NAMALWA (cell line): ENCODE data around the gene LMX1B.
"Not testable (repeated sequence)": the region's sequence is repeated elsewhere in the genome, so short reads cannot be mapped to it uniquely, and the experiment has no call there.

Experiments used
- DNase-seq: peaks from one replicate; pipeline ENCODE4 v3.0.0-alpha.2; 2015; ENCODE audit warnings: low spot score

LMX1B gene

DNA sequence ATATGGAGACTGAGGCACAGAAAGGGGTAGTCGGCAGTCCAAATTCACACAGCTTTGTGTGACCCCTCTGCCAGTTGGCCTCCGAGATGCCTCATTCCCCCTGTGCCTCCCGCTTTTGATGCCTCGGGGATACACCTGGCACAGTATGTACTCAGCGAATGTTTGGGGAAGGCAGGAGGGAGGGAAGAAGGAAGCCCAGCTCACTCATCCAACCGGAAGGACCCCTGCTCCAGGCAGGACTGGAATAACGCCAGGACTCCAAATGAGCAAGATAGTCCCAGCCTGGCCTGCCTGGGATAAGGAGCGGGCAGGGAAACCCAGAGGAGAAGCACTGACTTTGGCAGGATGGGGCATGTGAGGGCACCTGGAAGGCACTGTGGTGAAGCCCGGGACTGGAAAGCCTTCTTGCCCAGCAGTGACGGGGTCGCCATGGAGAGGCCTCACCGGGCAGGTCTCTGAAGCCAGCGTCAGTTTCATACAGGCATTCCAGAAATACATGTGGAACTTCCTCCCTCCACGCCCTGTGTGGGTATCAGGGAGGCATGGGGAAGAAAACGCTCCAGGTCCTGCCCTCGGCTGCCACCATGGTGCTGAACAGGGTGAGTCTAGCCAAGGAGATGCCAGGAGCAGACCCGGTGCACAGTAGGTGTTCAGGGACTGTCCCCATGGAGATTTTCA is 20.3 kb downstream of the LMX1B start:
- no peak for DNase-seq

DNA sequence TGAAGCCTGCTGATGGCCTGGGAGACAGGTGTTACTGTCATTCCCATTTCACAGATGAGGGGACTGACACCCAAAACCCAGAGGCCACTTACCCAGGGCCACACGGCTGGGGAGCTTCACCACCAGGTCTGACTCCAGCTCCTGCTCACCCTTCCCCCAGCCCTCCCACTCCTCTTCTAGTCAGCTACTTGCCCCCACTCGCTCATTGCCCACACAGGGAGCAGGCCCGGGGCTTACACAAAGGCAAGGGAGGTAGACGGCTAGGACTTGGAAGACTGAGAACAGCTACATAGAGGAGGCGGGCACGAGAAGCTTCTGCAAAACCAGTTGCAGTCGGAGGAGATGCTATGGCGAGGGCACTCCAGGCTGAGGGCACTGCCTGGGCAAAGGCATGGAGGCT is 21.3 kb downstream of the LMX1B start:
- DNase-seq, result no peak

DNA sequence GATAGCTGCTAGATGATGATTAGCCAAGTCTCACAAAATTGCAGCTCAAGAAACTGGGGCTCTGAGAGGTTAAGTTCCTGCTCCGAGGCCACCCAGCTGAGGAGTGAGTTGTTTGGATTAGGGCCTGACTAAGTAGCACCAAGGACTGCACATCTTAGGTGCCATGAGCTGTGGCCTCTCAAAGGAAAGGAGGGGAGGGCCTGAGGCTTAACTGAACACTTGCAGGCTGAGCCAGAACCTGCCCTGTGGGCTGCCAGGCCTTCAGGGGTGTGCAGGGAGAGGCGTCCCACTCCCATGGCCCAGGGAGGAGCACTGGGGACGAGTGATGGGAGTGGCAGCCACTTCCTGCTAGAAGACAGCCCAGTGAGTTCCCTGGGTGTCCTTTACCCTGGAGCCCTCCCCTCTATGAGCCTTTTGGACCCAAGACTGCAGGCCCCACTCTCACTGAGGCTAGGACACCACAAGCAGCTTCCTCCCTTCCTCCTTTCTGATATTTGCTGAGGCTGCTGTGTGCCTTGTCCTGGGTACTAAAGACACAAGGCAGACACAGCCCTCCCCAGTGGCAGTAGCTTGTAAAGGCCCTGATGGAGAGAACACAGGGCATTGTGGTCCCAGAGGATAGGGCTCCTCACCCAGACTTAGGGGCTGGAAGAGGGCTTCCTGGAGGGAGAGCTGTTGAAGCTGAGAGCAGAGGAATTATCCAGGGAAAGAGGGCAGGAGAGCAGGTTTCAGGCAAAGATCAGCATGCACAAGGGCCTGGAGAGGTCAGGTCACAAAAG is 22.1 kb downstream of the LMX1B start:
- DNase-seq, result peak; percentile 21

DNA sequence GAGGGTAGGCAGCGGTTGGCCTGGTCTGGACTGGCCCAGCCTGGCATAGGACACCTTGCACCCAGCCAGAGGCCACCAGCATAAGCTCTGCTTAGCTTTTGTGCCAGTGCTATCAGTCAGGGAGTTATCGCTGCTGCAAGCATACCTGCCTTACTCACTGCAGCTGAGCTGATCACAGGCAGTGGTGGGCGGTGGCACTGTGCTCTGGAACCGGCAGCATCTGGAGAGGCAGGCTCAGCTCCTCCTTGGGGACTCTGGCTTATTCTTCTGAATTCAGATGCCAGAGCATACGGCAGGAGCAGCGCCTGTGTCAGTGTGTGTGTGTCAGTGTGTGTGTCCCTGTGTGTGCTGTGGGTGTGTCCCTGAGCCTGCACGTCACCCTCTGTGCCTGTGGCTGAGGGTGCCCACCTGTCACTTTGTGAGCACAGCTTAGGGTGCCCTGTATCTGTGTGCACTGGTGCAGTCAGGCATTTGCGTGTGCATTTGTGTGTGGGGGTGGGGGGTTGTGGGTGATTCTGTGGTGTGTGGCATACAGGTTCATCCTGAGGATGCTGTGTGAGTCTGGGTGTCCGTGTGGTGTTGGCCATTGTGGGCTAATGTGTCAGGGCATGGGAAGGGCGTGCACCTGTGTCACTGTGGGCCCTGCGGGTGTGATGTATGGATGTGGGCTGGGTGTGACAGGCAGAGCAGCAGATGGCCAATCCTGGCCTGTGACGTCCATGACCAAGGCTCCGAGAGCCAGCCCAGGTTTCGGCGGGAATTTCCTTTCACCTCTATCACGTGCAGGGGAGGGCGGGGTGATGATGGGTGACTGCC is 23.5 kb downstream of the LMX1B start:
- DNase-seq, result no peak

DNA sequence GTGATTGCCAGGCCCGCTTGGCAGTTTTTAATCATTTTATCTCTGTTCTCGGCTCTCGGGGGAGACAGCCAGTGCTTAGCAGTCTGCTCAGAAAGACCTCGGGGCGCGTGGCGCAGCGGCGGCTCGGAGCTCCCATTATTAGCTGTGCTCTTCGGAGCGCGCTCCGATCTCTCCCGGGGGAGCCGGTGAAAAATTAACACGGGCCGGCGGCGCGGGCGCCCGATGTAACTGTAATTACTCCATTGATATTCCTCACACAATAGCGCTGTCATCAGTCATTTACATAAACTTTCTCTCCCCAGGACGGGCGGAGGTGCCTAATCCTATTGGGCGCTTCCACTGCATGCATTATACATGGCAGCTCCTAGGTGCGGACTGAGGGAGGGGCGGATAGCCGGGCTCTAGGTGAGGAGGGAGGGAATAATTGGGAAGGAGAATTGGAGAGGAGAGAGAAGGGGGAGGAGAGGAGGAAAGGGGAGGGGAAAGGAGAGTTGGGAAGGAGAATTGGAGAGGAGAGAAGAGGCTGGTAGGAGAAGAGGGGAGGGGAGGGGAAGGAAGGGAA is 24.9 kb downstream of the LMX1B start:
- DNase-seq, result no peak

DNA sequence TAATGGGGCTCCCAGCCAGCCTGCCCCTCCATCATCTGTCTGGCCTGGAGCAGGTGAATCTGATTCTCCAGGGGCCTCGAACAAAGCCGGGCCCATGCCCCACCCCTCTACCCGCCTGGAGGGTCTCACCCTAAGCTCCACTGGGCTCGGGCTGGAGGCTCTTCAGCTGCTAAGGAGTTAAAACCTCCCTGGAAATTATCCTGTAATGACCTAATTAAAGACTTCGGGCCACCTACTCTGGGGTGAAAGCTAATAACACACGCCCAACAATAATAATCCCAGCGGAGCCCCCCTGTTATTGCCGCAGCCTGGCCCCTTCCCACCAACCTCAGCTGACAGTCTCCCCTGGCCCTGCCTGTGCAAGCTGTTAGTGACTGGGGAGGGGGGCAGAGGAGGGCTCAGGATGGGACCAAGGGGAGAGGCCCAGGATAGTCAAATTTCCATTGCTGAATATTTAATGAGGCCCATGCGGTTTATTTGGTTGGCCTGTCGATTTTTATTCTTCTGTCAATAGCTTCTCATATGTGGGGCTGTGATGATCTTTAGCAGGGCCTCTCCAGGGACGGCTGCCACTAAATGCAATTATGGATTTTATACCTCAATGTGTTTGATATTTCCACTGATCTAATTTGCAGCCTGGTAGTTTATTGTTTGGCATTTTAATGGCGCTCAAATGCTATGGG is 25.7 kb downstream of the LMX1B start:
- no peak for DNase-seq

DNA sequence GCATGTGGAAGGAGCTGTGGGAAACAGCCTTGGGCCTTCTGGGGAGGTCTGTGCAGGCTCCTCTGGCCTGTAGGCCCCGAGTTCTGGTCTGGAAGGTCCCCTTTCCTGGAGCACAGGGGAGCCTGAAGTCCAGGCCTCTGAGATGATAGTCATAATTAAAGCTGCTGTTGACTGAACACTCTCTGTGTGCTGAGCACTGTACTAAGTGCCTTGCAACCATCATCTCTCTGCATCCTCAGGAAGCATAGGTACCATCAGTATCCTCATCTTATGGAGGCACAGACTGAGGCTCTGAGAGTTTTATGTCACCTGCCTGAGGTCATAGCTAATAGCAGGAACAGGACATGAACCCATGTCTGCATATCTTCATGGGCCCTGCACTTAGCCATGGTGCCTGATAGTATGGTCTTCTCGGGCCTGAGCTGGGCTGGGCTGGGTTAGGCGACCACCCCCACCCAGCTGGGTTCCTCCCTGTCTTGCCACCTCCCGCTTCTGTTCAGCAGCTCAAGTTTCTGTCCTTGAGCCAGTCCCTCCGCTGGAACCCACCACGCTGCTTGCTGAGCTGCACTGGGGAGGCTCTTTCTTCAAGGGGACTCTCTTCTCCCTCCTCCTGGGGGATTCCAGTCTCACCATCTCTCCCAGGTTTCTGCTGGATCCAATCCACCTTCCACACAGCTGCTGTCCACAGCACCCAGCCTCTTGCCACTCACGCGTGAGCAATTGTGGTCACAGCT is 27.6 kb downstream of the LMX1B start:
- no peak for DNase-seq

DNA sequence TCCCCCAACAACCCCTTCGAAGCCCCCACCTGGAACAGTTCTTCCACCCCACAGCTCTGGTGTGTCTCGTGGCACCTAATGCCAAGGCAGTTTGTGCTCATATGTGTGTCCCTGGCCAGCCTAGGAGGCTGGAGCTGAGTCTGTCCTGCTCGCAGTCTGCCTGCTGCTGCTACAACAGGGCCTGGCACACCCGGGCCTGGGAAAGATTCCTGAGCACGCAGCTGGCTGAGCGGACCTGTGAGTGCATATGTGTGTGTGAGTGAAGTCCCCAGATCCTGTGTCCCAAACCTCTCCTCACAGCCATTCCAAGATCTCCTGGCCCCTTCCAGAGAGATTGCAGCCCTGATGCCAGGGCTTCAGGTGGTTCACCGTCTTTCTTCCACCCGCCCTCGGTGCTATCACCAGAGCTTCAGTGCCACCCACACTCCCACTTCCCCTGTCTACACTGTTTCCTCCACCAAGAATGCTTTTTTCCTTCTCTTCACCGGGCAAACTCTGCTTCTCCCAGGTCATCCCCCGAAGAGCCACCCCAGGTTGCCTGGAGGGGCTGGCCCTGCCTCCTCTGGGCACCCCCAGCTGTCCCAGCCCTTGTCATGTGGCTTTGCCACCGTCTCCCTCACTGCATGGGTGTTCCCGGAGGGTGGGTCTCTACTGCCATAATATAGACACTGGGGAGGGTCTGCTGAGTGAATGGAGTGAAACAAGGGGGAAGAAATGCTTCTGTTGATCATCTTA is 28.4 kb downstream of the LMX1B start:
- no peak for DNase-seq

DNA sequence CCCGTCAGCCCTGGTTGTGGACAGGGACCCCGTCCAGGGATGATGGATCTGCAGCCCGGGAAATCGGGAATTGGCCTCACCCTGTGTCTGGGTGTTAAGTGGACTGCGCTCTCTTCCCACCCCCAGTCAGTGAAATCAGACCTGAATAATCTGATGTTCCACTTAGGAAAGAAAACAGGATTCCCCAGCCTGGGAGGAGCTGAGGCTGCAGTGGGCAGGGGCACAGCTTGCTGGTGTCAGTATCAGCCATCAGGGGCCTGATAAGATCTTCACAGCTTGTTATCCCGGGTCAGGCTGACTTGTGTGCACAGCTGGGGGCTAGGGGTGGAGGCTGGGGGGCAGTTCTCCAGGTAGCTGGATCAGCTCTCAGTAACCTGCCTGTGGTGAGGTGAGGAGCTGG is 29.1 kb downstream of the LMX1B start:
- no peak for DNase-seq

DNA sequence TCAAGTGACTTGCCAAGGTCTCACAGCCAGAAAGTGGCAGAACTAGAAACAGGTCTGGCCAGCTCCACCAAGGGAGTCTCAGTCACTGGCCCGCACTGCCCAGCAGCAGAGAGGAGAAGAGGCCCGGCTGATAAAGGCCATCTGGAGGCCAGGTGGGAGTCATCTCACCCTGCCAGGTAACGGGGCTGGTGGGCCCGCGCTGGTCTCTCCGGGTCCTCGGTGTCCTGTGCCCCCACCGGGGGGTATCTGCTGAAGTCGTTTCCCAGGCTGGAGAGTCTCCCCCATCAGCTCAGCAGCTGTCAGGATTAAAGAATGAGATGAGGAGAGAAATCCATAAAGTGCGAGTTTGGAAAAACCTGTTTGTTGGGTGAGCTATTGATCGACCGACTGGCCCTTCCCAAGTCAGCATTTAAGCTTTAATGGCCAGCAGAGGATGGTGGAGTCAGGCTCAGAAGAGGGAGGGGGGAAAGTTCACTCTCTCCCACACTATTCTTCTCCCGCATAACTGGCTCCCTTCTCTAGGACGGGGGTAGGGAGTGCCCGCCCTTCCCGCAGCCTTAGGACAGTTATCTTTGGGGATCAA is 30.3 kb downstream of the LMX1B start:
- no peak for DNase-seq

DNA sequence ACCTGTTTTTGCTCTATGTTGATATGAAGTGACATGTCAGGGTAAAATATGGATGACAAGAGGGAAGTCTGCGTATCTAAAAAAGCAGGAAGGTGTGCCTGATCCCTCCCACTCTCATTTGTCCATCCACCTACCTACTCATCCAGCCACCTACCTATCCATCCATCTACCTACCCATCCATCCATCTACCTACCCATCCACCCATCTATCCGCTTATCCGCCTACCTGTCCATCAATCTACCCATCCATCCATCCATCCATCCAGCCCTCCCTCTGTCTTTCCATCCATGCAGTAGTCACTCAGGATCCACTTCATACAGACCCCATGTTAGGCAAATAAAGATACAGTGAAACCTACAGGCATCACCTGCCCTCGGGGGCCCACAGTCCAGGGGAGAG is 32.4 kb downstream of the LMX1B start:
- DNase-seq, result no peak

DNA sequence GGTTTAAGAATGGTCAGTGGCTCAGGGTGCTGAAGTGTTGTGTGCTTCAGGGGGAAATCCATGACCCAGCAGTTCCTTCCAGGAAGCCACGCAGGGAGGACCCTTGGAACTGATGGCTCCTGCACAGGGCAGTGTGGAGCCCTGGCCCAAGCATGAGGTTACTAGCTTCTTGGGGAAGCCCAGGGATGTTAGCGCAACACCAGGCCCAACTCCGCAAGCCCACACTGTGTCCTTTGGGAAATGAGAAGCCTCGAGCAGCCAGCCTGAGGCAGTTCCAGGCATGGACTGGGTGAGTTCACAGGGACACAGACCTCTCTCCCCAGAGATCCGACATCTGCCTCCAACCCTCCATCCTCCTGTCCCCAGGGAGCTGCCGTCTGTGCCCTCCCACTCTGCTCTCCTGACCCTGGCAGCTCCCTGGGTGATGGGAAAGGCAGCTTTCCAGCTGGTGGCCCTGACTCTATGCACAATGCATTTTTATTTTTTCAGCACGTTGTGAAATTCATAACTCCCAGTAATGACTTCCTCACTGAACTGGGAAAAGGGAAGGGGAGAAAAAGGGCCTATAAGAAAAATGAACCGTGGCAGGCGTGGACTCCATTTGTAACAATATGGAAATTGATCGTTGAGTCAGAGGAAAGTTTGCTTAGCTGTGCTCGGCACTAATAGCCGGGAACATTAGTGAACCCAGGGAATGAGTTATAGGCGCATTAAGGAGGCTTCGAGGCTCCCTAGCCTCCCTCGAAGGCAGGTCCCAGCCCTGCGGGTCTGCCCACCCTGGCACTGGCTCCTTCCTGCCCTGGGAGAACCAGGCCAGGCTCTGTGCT is 34.1 kb downstream of the LMX1B start:
- no peak for DNase-seq

DNA sequence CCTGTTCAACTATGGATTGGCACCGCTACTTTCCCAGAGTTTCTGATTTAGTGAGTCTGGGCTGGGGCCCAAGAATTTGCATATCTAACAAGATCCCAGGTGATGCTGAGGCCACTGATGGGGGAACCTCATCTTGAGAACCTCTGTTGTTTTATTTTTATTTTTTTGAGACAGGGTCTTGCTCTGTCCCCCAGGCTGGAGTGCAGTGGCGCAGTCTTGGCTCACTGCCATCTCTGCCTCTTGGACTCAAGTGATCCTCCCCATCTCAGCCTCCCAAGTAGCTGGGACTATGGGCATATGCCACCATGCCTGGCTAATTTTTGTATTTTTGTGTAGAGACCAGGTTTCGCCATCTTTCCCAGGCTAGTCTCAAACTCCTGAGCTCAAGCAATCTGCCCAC is 35.7 kb downstream of the LMX1B start:
- DNase-seq, result no peak

DNA sequence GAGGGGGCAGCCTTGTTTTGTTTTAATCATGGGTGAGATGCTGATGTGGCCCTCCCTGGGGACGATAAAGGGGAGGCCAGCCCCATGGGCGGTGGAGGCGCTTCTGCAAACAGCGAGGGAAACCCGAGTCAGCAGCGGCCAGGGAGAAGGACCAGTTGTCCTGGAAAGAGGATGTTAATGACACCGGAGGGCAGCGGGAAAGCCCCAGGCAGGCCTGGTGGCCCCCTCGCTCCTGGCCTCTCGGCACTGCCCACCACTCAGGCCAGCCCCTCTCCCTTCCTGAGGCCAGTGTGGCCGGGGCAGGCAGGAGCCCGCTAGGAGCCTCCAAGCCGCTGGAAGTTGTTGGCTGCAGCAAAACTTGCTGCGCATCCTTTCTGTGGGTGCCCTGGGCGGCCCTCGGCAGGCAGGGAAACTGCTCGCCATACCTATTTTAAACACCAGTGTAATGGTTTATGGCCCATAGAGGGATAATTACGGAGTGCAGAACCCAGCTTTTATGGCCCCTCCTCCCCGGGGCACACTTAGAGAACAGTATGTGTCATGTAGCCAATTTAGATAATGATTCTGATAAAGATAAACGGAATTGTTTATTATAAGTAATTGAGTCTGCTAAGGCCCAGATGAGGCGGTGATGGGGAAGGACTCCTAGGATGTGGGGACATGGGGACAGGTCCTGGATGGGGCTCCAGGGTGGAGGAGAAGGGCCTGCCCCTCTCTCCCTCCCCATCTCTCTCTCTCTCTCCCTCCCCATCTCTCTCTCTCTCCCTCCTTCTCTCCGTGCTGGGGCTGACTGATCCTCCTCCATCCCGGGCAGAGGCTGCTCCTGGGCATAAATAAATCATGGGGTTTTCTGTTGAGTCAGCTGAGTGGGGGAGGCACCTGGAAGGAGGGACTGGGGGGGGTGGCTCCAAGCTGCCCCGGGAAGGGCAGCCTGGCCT is 36.9 kb downstream of the LMX1B start:
- DNase-seq, result no peak

DNA sequence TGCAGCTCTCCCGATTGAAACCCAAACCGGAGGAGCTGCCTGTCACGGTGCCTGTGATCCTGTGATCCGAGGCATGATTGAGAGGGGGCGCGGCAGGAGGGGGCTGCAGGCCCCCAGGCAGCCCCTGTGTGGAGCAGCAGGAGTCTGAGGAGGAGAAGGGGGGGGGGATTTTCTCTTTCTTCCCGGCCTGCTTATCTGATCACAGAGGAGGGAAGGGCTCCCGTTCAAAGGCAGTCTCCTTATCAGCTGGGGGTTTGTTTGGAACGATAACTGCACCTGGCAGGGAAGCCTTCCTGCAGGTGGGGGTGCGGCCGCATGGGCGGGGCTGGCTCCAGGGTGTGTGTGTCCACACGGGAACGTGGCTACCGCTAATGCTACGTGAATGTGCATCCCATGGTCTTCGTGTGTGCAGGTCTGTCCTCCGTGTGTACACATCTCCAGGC is 38.4 kb downstream of the LMX1B start:
- DNase-seq, result no peak

DNA sequence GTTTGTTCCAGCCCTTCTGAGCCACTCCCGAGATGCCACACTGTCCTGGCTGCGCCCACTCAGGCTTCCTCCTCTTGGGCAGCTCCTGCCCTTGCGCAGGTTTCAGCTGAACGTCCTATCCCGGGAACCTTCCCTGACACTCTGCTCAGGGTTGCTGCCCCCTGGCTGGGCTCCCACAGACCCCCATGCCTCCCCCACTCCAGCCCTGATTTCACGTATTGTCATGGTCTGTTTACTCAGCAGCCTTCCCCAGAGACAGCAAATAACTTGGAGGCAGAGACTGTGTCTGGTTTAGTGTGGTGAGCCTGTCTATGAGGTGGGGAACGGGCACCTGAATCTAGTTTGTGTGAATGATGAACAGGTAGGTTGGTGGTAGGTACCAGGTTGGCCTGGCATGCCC is 40.4 kb downstream of the LMX1B start:
- no peak for DNase-seq

DNA sequence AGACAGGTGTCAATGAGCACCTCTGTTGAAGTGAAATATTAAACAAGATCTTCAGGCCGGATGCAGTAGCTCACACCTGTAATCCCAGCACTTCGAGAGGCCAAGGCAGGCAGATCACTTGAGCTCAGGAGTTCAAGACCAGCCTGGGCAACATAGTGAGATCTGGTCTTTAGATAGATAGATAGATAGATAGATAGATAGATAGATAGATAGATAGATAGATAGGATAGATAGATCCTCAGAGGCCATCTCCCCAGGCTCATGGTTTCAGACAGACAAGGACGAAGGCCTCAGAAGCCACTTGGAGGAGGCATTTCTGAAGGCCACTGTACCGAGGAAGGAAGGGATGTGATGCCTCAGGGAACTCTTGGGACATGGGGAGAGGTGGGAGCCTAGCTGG is 42.5 kb downstream of the LMX1B start:
- DNase-seq, result not testable (repeated sequence)

DNA sequence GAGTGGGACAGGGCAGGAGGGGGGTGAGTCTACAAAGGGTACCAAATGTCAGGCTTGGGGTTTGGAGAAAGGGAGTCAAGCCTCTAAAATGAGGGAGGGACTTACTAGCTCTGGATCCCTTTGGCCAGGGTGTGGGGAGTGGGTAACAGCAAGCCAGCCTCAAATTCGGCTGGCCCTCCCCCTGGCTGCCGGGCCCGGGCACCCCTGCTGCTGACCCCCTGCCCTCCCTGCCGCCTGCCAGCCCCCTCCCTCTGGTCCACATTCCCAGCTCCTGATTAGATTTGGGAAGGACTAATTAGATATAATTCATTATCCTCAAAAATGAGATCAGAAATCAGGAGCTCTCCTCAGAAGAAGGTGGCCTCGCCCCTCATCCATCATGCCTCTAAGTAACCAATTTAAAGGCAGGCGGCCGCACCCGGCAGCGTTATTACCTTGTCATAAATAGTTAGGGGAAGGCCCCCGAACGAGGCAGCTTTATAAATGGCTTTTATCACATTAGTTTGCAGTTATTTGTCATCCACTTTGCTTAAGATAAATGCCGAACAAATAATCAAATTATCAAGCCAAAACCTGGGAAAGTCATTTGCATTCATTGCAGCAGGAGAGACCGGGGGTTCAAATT is 44.6 kb downstream of the LMX1B start:
- DNase-seq, result no peak
